HepG2 (cell line): ENCODE data around the gene TUBA4B. TPM values are rescaled to one million over a fixed set of nuclear protein-coding genes. Genes with fewer than 3 reads are reported as not detected.

ENCODE experiments used
- ARNT ChIP-seq: fragments of 450-650 bp; IDR thresholded peaks from 2 replicates; pipeline ENCODE4 v1.6.1; 2017
- ATF7 ChIP-seq, 2 experiments: fragments of 450-650 bp in 1 of 2; sonication (generic) in 1 of 2; formaldehyde crosslinking in 1 of 2; IDR thresholded peaks; 2 replicates each; pipeline versions ENCODE4 v1.4.0 to v1.6.1; 2016 to 2020; ENCODE audit warnings: antibody characterized with exemption in 1 of 2, mild to moderate bottlenecking in 1 of 2, missing genetic modification reagents in 1 of 2
- GATAD2A ChIP-seq: IDR thresholded peaks from 2 replicates; pipeline ENCODE4 v1.6.1; 2016
- SALL1 ChIP-seq: sonication (generic); formaldehyde crosslinking; IDR thresholded peaks from 2 replicates; pipeline ENCODE4 v1.8.0; 2022; ENCODE audit warnings: mild to moderate bottlenecking, missing genetic modification reagents
- WIZ ChIP-seq: sonication (generic); formaldehyde crosslinking; IDR thresholded peaks from 2 replicates; pipeline ENCODE4 v1.5.1; 2020; ENCODE audit warnings: mild to moderate bottlenecking, missing genetic modification reagents
- ZNF138 ChIP-seq: sonication (generic); formaldehyde crosslinking; IDR thresholded peaks from 2 replicates; pipeline ENCODE4 v1.5.0; 2020; ENCODE audit warnings: mild to moderate bottlenecking, low read depth, missing genetic modification reagents
- ZNF274 ChIP-seq: sonication (generic); formaldehyde crosslinking; IDR thresholded peaks from 2 replicates; pipeline ENCODE4 v1.5.1; 2020; ENCODE audit warnings: mild to moderate bottlenecking, missing genetic modification reagents
- ZNF773 ChIP-seq: sonication (generic); formaldehyde crosslinking; IDR thresholded peaks from 2 replicates; pipeline ENCODE4 v1.4.0; 2020; ENCODE audit warnings: missing genetic modification reagents, borderline replicate concordance
- polyA plus RNA-seq, 8 experiments: library from polyadenylated mRNA; depleted of rRNA in 3 of 8; stranded (reverse) in 7 of 8; unstranded in 1 of 8; fragments of >200 nt; fragmentation: Illumina TruSeq in 4 of 8; extraction: Trizol in 4 of 8; gene quantifications; 2 replicates each; pipeline versions ENCODE4 v1.2.1 to v1.2.3, GENCODE V29; 2011 to 2016; ENCODE audit warnings: low read depth in 4 of 8, missing spikeins in 1 of 8, mixed read lengths in 1 of 8; ENCODE audit not compliant: insufficient read depth in 1 of 8
- total RNA-seq, 5 experiments: library from RNA; depleted of rRNA; stranded (reverse); fragments of >200 nt; fragmentation: Illumina TruSeq; extraction: Trizol; gene quantifications; 2 replicates each; pipeline ENCODE4 v1.2.3, GENCODE V29; 2016; ENCODE audit warnings: low read depth in 1 of 5
- TF ChIP-seq, protein P1 (sequence below): sonication (generic); formaldehyde crosslinking; IDR thresholded peaks from 2 replicates; pipeline ENCODE4 v1.4.0; 2020; ENCODE audit warnings: missing genetic modification reagents
- TF ChIP-seq, protein P2 (sequence below): sonication (generic); formaldehyde crosslinking; IDR thresholded peaks from 2 replicates; pipeline ENCODE4 v1.4.0; 2020; ENCODE audit warnings: mild to moderate bottlenecking, missing genetic modification reagents
- TF ChIP-seq, protein P3 (sequence below): sonication (generic); formaldehyde crosslinking; IDR thresholded peaks from 2 replicates; pipeline ENCODE4 v1.4.0; 2020; ENCODE audit warnings: missing genetic modification reagents
- TF ChIP-seq, protein P4 (sequence below): IDR thresholded peaks from 2 replicates; pipeline ENCODE4 v1.6.1; 2018; ENCODE audit warnings: missing genetic modification reagents
- TF ChIP-seq, protein P5 (sequence below): sonication (generic); formaldehyde crosslinking; IDR thresholded peaks from 2 replicates; pipeline ENCODE4 v1.5.1; 2020; ENCODE audit warnings: mild to moderate bottlenecking, missing genetic modification reagents
- TF ChIP-seq, protein P6 (sequence below): IDR thresholded peaks from 2 replicates; pipeline ENCODE4 v1.6.1; 2016; ENCODE audit warnings: mild to moderate bottlenecking

TUBA4B gene
- total and polyA plus RNA-seq, 2 of the 13 experiments (the other 11 are each of a cell fraction or from before 2014, with no cell fraction given): 0.18 to 0.22 TPM

DNA sequence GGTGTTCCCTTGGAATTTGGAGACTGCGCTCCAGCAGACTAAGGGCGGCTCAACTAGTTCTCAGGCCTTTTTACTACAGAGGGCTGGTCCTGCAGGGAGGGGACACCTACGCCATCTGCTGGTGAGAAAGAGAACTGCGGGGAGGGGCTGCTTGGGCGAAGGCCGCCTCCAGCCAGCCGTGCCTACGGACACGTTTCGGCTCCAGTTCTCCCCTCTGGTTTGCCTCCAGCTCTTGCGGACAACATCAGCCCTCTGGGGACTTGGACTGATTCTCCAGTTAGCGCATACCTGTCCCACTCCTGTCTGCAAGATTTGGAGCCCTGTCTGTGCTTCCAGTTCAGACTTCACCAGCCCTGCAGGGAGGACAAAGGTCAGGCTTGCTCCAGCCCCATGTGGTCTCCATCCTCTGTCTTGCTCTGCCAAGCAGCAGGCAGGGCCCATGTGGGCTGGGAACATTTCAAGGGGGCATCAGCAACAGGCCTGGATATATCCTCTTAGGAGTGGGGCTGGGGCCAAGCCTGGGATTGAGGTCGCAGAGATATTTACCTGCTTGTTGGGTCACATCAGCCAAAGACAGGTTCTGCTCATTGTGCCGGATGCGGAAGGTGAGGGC lies 45.8 kb downstream of the TUBA4B start (continued):
- TF ChIP-seq, protein P1, sequence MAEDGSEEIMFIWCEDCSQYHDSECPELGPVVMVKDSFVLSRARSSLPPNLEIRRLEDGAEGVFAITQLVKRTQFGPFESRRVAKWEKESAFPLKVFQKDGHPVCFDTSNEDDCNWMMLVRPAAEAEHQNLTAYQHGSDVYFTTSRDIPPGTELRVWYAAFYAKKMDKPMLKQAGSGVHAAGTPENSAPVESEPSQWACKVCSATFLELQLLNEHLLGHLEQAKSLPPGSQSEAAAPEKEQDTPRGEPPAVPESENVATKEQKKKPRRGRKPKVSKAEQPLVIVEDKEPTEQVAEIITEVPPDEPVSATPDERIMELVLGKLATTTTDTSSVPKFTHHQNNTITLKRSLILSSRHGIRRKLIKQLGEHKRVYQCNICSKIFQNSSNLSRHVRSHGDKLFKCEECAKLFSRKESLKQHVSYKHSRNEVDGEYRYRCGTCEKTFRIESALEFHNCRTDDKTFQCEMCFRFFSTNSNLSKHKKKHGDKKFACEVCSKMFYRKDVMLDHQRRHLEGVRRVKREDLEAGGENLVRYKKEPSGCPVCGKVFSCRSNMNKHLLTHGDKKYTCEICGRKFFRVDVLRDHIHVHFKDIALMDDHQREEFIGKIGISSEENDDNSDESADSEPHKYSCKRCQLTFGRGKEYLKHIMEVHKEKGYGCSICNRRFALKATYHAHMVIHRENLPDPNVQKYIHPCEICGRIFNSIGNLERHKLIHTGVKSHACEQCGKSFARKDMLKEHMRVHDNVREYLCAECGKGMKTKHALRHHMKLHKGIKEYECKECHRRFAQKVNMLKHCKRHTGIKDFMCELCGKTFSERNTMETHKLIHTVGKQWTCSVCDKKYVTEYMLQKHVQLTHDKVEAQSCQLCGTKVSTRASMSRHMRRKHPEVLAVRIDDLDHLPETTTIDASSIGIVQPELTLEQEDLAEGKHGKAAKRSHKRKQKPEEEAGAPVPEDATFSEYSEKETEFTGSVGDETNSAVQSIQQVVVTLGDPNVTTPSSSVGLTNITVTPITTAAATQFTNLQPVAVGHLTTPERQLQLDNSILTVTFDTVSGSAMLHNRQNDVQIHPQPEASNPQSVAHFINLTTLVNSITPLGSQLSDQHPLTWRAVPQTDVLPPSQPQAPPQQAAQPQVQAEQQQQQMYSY (CRISPR knock-in tag): peak; percentile 65; the same call in 1 of the 2 replicates
- TF ChIP-seq, protein P2, sequence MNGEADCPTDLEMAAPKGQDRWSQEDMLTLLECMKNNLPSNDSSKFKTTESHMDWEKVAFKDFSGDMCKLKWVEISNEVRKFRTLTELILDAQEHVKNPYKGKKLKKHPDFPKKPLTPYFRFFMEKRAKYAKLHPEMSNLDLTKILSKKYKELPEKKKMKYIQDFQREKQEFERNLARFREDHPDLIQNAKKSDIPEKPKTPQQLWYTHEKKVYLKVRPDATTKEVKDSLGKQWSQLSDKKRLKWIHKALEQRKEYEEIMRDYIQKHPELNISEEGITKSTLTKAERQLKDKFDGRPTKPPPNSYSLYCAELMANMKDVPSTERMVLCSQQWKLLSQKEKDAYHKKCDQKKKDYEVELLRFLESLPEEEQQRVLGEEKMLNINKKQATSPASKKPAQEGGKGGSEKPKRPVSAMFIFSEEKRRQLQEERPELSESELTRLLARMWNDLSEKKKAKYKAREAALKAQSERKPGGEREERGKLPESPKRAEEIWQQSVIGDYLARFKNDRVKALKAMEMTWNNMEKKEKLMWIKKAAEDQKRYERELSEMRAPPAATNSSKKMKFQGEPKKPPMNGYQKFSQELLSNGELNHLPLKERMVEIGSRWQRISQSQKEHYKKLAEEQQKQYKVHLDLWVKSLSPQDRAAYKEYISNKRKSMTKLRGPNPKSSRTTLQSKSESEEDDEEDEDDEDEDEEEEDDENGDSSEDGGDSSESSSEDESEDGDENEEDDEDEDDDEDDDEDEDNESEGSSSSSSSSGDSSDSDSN: peak; percentile 56
- TF ChIP-seq, protein P3, sequence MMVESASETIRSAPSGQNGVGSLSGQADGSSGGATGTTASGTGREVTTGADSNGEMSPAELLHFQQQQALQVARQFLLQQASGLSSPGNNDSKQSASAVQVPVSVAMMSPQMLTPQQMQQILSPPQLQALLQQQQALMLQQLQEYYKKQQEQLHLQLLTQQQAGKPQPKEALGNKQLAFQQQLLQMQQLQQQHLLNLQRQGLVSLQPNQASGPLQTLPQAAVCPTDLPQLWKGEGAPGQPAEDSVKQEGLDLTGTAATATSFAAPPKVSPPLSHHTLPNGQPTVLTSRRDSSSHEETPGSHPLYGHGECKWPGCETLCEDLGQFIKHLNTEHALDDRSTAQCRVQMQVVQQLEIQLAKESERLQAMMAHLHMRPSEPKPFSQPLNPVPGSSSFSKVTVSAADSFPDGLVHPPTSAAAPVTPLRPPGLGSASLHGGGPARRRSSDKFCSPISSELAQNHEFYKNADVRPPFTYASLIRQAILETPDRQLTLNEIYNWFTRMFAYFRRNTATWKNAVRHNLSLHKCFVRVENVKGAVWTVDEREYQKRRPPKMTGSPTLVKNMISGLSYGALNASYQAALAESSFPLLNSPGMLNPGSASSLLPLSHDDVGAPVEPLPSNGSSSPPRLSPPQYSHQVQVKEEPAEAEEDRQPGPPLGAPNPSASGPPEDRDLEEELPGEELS (CRISPR knock-in tag): no peak
- TF ChIP-seq ZNF274 (peak; percentile 91; the same call in 1 of the 2 replicates), ZNF773 (CRISPR knock-in tag) (no peak), ARNT (no peak), ATF7 (IDR thresholded peaks at IDR 0.05) (no peak), ATF7 (CRISPR knock-in tag; IDR thresholded peaks at IDR 0.05) (0 out of 2 replicates have a peak, but pooled peaks have one; percentile 26), SALL1 (CRISPR knock-in tag) (peak; percentile 72), GATAD2A (CRISPR knock-in tag) (0 out of 2 replicates have a peak, but pooled peaks have one; percentile 41), ZNF138 (CRISPR knock-in tag) (no peak), WIZ (CRISPR knock-in tag) (peak; percentile 54; the same call in 1 of the 2 replicates)
- TF ChIP-seq, protein P4, sequence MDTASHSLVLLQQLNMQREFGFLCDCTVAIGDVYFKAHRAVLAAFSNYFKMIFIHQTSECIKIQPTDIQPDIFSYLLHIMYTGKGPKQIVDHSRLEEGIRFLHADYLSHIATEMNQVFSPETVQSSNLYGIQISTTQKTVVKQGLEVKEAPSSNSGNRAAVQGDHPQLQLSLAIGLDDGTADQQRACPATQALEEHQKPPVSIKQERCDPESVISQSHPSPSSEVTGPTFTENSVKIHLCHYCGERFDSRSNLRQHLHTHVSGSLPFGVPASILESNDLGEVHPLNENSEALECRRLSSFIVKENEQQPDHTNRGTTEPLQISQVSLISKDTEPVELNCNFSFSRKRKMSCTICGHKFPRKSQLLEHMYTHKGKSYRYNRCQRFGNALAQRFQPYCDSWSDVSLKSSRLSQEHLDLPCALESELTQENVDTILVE (CRISPR knock-in tag): 0 out of 2 replicates have a peak, but pooled peaks have one; percentile 27
- TF ChIP-seq, protein P5, sequence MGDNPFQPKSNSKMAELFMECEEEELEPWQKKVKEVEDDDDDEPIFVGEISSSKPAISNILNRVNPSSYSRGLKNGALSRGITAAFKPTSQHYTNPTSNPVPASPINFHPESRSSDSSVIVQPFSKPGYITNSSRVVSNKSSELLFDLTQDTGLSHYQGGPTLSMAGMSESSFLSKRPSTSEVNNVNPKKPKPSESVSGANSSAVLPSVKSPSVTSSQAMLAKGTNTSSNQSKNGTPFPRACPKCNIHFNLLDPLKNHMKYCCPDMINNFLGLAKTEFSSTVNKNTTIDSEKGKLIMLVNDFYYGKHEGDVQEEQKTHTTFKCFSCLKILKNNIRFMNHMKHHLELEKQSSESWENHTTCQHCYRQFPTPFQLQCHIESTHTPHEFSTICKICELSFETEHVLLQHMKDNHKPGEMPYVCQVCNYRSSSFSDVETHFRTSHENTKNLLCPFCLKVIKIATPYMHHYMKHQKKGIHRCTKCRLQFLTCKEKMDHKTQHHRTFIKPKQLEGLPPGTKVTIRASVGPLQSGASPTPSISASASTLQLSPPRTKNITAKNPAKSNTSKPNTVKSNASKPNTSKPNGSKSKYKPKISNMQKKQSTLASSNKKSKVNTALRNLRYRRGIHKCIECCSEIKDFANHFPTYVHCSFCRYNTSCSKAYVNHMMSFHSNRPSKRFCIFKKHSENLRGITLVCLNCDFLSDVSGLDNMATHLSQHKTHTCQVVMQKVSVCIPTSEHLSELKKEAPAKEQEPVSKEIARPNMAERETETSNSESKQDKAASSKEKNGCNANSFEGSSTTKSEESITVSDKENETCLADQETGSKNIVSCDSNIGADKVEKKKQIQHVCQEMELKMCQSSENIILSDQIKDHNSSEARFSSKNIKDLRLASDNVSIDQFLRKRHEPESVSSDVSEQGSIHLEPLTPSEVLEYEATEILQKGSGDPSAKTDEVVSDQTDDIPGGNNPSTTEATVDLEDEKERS (CRISPR knock-in tag): peak; percentile 77
- TF ChIP-seq, protein P6, sequence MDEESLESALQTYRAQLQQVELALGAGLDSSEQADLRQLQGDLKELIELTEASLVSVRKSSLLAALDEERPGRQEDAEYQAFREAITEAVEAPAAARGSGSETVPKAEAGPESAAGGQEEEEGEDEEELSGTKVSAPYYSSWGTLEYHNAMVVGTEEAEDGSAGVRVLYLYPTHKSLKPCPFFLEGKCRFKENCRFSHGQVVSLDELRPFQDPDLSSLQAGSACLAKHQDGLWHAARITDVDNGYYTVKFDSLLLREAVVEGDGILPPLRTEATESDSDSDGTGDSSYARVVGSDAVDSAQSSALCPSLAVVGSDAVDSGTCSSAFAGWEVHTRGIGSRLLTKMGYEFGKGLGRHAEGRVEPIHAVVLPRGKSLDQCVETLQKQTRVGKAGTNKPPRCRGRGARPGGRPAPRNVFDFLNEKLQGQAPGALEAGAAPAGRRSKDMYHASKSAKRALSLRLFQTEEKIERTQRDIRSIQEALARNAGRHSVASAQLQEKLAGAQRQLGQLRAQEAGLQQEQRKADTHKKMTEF (CRISPR knock-in tag): 0 out of 2 replicates have a peak, but pooled peaks have one; percentile 54
